ENCODE results near the gene HELZ2. TPM values are rescaled to one million over a fixed set of nuclear protein-coding genes. Genes with fewer than 3 reads are reported as not detected.
A peak's percentile ranks its signal among the peaks of the same experiment; 100 is the strongest.

HELZ2 gene
- total RNA-seq, 1 experiment from 2014 or later: 27.9 TPM

DNA sequence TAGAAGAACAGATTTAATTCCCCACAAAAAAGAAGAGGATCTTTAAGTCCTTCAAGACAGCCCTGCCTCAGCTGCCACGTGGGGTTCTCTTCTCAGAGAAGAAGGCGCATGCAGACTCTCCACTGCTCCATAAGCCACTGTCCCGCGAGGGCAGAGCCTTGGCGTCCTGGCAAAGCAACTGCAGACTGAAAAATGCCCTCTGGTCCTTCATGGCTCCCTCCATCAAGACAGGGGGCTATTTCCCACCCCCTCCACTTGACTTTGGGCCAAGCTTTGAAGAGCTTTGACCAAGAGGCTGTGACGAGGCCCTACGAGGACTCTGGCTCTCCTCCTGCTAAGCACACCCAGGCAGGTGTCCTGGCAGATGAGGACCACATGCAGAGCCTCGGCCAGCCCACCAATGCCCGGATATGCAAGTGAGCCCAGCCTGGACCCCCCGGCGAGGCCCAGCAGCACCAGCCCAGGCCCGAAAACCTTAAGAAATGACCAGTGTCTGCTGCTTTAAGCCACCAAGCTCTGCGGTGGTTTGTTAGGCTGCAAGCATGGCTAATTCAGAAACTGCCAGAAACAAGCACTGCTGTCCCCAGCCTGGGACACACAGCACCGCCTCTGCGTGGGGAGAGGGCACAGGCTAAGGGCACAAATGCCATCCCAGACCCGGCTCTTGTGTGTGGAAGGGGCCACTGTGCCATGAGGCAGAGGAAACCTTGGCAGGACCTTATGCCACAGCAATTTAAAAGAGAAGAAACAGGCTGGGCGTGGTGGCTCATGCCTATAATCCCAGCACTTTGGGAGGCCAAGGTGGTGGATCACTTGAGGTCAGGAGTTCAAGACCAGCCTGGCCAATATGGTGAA lies 36.8 kb upstream of the HELZ2 start:
- DNase-seq: no peak
- H3K9me3 ChIP-seq (ENCODE audit: control insufficient read depth, low read depth, low read length): peaks cover 13% of the 10 kb centered on the region
- TF ChIP-seq, protein P1, sequence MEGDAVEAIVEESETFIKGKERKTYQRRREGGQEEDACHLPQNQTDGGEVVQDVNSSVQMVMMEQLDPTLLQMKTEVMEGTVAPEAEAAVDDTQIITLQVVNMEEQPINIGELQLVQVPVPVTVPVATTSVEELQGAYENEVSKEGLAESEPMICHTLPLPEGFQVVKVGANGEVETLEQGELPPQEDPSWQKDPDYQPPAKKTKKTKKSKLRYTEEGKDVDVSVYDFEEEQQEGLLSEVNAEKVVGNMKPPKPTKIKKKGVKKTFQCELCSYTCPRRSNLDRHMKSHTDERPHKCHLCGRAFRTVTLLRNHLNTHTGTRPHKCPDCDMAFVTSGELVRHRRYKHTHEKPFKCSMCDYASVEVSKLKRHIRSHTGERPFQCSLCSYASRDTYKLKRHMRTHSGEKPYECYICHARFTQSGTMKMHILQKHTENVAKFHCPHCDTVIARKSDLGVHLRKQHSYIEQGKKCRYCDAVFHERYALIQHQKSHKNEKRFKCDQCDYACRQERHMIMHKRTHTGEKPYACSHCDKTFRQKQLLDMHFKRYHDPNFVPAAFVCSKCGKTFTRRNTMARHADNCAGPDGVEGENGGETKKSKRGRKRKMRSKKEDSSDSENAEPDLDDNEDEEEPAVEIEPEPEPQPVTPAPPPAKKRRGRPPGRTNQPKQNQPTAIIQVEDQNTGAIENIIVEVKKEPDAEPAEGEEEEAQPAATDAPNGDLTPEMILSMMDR (conservative IDR thresholded peaks at IDR 0.05): no peak
- H3K4me1 ChIP-seq (ENCODE audit: insufficient read depth, low read length): no peaks in the 10 kb centered on the region
- H3K27ac ChIP-seq (ENCODE audit: insufficient read length, low read depth, low read length): no peak overlapping the region
- H3K14ac ChIP-seq (ENCODE audit: insufficient read depth, low read length): no peak overlapping the region
- no peak overlapping the region for H2AK5ac ChIP-seq (ENCODE audit: insufficient read length, low read length)
- no peak overlapping the region for H4K8ac ChIP-seq (replicated peaks; ENCODE audit: insufficient read length, low read depth, low read length)
- H3K79me2 ChIP-seq (ENCODE audit: insufficient read depth, low read length): no peaks in the 10 kb centered on the region
- H4K5ac ChIP-seq (ENCODE audit: insufficient read length, low read depth, low read length): no peak overlapping the region
- H3T11ph ChIP-seq (ENCODE audit: low read length): no peak overlapping the region
- Mint-ChIP-seq H3K27me3 (ENCODE audit: low read depth) (no peaks in the 10 kb centered on the region), H3K27ac (peak overlapping the region in 2 of 3 experiments; percentile 57 to 74; a peak in 4 of 7 replicates), H3K4me1 (no peaks in the 10 kb centered on the region), H3K4me3 (no peak overlapping the region), H3K36me3 (ENCODE audit: insufficient read depth in 1 of 3, low read depth in 3 of 3) (peaks cover 21 to 27% (median 23%) of the 10 kb centered on the region in 3 experiments), H3K9me3 (peaks cover 13 to 14% of the 10 kb centered on the region in 2 experiments)
- H3K23ac ChIP-seq (ENCODE audit: insufficient read length, low read depth, low read length): no peak overlapping the region
- no peak overlapping the region for H2BK20ac ChIP-seq (ENCODE audit: low read depth, low read length, poor library complexity, severe bottlenecking)
- H4K91ac ChIP-seq (ENCODE audit: insufficient read length, low read depth, low read length): no peak overlapping the region
- H3K4ac ChIP-seq (ENCODE audit: low read depth, low read length): no peak overlapping the region
- no peaks in the 10 kb centered on the region for H4K20me1 ChIP-seq (ENCODE audit: control insufficient read depth, insufficient read depth, insufficient read length)
- no peak overlapping the region for H3K18ac ChIP-seq (ENCODE audit: insufficient read length, low read depth, low read length)
- H3K4me2 ChIP-seq (ENCODE audit: insufficient read depth, insufficient read length, low read length): no peak overlapping the region
- H2BK120ac ChIP-seq (ENCODE audit: low read depth, low read length, poor library complexity, severe bottlenecking): no peak overlapping the region
- H3K56ac ChIP-seq (ENCODE audit: insufficient read length, low read depth, low read length): no peak overlapping the region
- no peaks in the 10 kb centered on the region for H3K27me3 ChIP-seq (ENCODE audit: insufficient read depth, low read length)
- H3K9ac ChIP-seq (ENCODE audit: extremely low read depth, insufficient read length, low read length): no peak overlapping the region
- H2AFZ ChIP-seq (ENCODE audit: low read length): no peak overlapping the region
- no peak overlapping the region for H2BK15ac ChIP-seq (ENCODE audit: low read depth, low read length)
- WGBS (ENCODE audit: extremely low coverage, insufficient read length, low lambda C conversion rate): no CpG with 5 or more reads among the region's 17 CpGs
- H2BK5ac ChIP-seq (ENCODE audit: insufficient read length, low read length): no peak overlapping the region
- no peaks in the 10 kb centered on the region for H3K23me2 ChIP-seq (ENCODE audit: insufficient read length, low read depth, low read length, poor library complexity, severe bottlenecking)
- no peaks in the 10 kb centered on the region for H3K79me1 ChIP-seq (ENCODE audit: insufficient read depth, low read depth, low read length, poor library complexity, severe bottlenecking)
- H2BK12ac ChIP-seq (ENCODE audit: insufficient read length, low read depth, low read length): no peak overlapping the region
